ENCODE results near the gene RO60.

GRCh38 chr1:193013005-193013404, 46.4 kb upstream of the RO60 start:
- TF ChIP-seq POLR2A (IDR thresholded peaks at IDR 0.05), result no peak
- TF ChIP-seq, protein P1, sequence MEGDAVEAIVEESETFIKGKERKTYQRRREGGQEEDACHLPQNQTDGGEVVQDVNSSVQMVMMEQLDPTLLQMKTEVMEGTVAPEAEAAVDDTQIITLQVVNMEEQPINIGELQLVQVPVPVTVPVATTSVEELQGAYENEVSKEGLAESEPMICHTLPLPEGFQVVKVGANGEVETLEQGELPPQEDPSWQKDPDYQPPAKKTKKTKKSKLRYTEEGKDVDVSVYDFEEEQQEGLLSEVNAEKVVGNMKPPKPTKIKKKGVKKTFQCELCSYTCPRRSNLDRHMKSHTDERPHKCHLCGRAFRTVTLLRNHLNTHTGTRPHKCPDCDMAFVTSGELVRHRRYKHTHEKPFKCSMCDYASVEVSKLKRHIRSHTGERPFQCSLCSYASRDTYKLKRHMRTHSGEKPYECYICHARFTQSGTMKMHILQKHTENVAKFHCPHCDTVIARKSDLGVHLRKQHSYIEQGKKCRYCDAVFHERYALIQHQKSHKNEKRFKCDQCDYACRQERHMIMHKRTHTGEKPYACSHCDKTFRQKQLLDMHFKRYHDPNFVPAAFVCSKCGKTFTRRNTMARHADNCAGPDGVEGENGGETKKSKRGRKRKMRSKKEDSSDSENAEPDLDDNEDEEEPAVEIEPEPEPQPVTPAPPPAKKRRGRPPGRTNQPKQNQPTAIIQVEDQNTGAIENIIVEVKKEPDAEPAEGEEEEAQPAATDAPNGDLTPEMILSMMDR (IDR thresholded peaks at IDR 0.05), result no peak
